HCT116 (cell line): ENCODE data around the gene FMN1. TPM values are rescaled to one million over a fixed set of nuclear protein-coding genes. Genes with fewer than 3 reads are reported as not detected.

Experiments used
- ATAC-seq: fragments of 200-7000 bp; cut with Tn5 transposase; 2 replicates; pipeline ENCODE4 v1.9.1; 2020; ENCODE audit warnings: mild to moderate bottlenecking, moderate library complexity
- BruUV-seq: library from RNA; stranded (reverse); fragments of 400-500 nt; replicated peaks from 2 replicates; lab custom pipeline; 2021; lab: Mats Ljungman, UMichigan
- CTCF ChIA-PET: fragments of 300-600 bp; sonication (Branson Sonifier 250); formaldehyde crosslinking; loops from one replicate; lab custom pipeline; 2021; ENCODE audit warnings: antibody characterized with exemption; lab: Charles Lee
- POLR2A ChIA-PET: fragments of 300-600, 350-600 bp; sonication (Branson Sonifier 250); formaldehyde crosslinking; loops from one replicate; lab custom pipeline; 2021; ENCODE audit warnings: antibody characterized with exemption; lab: Charles Lee
- RAD21 ChIA-PET, 2 experiments: fragments of 300-600 bp; sonication (Branson Sonifier 250); formaldehyde crosslinking; loops; one replicate each; lab custom pipeline; 2023; ENCODE audit warnings: low total read pairs in 2 of 2; ENCODE audit not compliant: uncharacterized antibody in 2 of 2, unreplicated experiment in 2 of 2, low non-redundant PET in 1 of 2; lab: Charles Lee
- DNase-seq: peaks from one replicate; pipeline ENCODE4 v3.0.0-alpha.2; 2010; ENCODE audit warnings: low read depth, low spot score
- H2AFZ ChIP-seq: fragments of 200-600 bp; shearing (Covaris generic), sonication (generic); 2 replicates; pipeline ENCODE4 v1.6.1; 2017; ENCODE audit warnings: low read depth, mixed run types, mixed read lengths, antibody characterized with exemption, low read length; ENCODE audit not compliant: poor library complexity, severe bottlenecking
- H3K27ac ChIP-seq: 2 replicates; pipeline ENCODE4 v1.5.1; 2012; ENCODE audit warnings: low read depth, low read length
- H3K27me3 ChIP-seq: fragments of 200-600 bp; sonication (generic); 2 replicates; pipeline ENCODE4 v1.6.1; 2016; ENCODE audit warnings: mixed run types, low read length, mixed read lengths; ENCODE audit not compliant: insufficient read depth
- H3K36me3 ChIP-seq, 2 experiments: fragments of 200-500 bp in 1 of 2; fragments of 200-600 bp in 1 of 2; sonication (Bioruptor generic) in 1 of 2; sonication (generic) in 1 of 2; 2 replicates each; pipeline versions ENCODE4 v1.5.1 to v1.6.1; 2014 to 2016; ENCODE audit warnings: low read length in 2 of 2, inconsistent platforms in 1 of 2, mixed read lengths in 1 of 2, mixed run types in 1 of 2; ENCODE audit not compliant: insufficient read depth in 2 of 2, control insufficient read depth in 1 of 2
- H3K4me1 ChIP-seq, 2 experiments: fragments of 200-600 bp in 1 of 2; sonication (generic) in 1 of 2; 2 replicates each; pipeline versions ENCODE4 v1.5.1 to v1.6.1; 2012 to 2017; ENCODE audit warnings: low read length in 2 of 2, inconsistent platforms in 1 of 2, mild to moderate bottlenecking in 1 of 2, mixed read lengths in 1 of 2, mixed run types in 1 of 2, moderate library complexity in 1 of 2; ENCODE audit not compliant: insufficient read depth in 2 of 2, control insufficient read depth in 1 of 2
- H3K4me2 ChIP-seq: fragments of 200-600 bp; sonication (generic); 2 replicates; pipeline ENCODE4 v1.6.1; 2017; ENCODE audit warnings: mixed run types, low read length, mixed read lengths
- H3K4me3 ChIP-seq, 2 experiments: fragments of 200-600 bp in 1 of 2; sonication (generic) in 1 of 2; replicated peaks in 1 of 2; 2 replicates each; pipeline ENCODE4 v1.5.1; 2011 to 2016; ENCODE audit warnings: low read length in 2 of 2, control low read depth in 1 of 2, low read depth in 1 of 2, mild to moderate bottlenecking in 1 of 2, mixed read lengths in 1 of 2, mixed run types in 1 of 2
- H3K79me2 ChIP-seq: fragments of 200-600 bp; sonication (generic); 2 replicates; pipeline ENCODE4 v1.6.1; 2017; ENCODE audit warnings: mild to moderate bottlenecking, mixed run types, low read length, moderate library complexity, mixed read lengths; ENCODE audit not compliant: insufficient read depth
- H3K9ac ChIP-seq: fragments of 200-600 bp; sonication (generic); 2 replicates; pipeline ENCODE4 v1.6.1; 2016; ENCODE audit warnings: low read length, mixed read lengths
- H3K9me2 ChIP-seq: fragments of 200-600 bp; sonication (generic), shearing (Covaris generic); 2 replicates; pipeline ENCODE4 v1.6.1; 2017; ENCODE audit warnings: mixed run types, mild to moderate bottlenecking, moderate library complexity; ENCODE audit not compliant: insufficient read depth
- H3K9me3 ChIP-seq, 2 experiments: fragments of 200-500 bp in 1 of 2; fragments of 200-600 bp in 1 of 2; sonication (Bioruptor generic) in 1 of 2; sonication (generic) in 1 of 2; 2 replicates each; pipeline ENCODE4 v1.6.1; 2014 to 2017; ENCODE audit warnings: low read length in 2 of 2, mixed read lengths in 2 of 2, inconsistent platforms in 1 of 2, low read depth in 1 of 2, mild to moderate bottlenecking in 1 of 2, mixed run types in 1 of 2, moderate library complexity in 1 of 2; ENCODE audit not compliant: control insufficient read depth in 1 of 2, insufficient read depth in 1 of 2
- H4K20me1 ChIP-seq: fragments of 200-600 bp; sonication (generic), shearing (Covaris generic); 2 replicates; pipeline ENCODE4 v1.6.1; 2017; ENCODE audit warnings: mixed run types, mild to moderate bottlenecking, moderate library complexity; ENCODE audit not compliant: insufficient read depth
- ATF3 ChIP-seq: IDR thresholded peaks from 2 replicates; pipeline ENCODE4 v1.6.1; 2012
- CBX3 ChIP-seq: IDR thresholded peaks from 2 replicates; pipeline ENCODE4 v1.6.1; 2012; ENCODE audit warnings: low read depth
- ELF1 ChIP-seq: IDR thresholded peaks from 2 replicates; pipeline ENCODE4 v1.6.1; 2012; ENCODE audit warnings: low read depth, borderline replicate concordance
- REST ChIP-seq: IDR thresholded peaks from 2 replicates; pipeline ENCODE4 v1.6.1; 2012; ENCODE audit warnings: low read depth
- SP1 ChIP-seq: IDR thresholded peaks from 2 replicates; pipeline ENCODE4 v1.6.1; 2012; ENCODE audit warnings: low read depth
- TCF7L2 ChIP-seq: IDR thresholded peaks from 2 replicates; pipeline ENCODE4 v1.7.0; 2011; ENCODE audit warnings: borderline replicate concordance, inconsistent platforms; ENCODE audit not compliant: insufficient read depth, insufficient read length; ENCODE audit errors: extremely low read depth
- ZBTB33 ChIP-seq: IDR thresholded peaks from 2 replicates; pipeline ENCODE4 v1.6.1; 2011; ENCODE audit warnings: mild to moderate bottlenecking, low read length, moderate library complexity; ENCODE audit not compliant: insufficient replicate concordance; ENCODE audit errors: extremely low read depth
- ZFX ChIP-seq: fragments of 450-650 bp; IDR thresholded peaks from 2 replicates; pipeline ENCODE4 v1.6.1; 2017
- ZNF274 ChIP-seq: fragments of 200-500 bp; sonication (Bioruptor generic); IDR thresholded peaks from 2 replicates; pipeline ENCODE4 v1.6.1; 2014; ENCODE audit warnings: mild to moderate bottlenecking, low read depth, low read length, inconsistent platforms
- intact Hi-C: fragments of 100-400 bp; cut with micrococcal nuclease; formaldehyde crosslinking; loops from 2 replicates; pipeline ENCODE4 v1.10.0; 2022
- total RNA-seq: library from RNA; stranded (reverse); gene quantifications from one replicate; pipeline ENCODE4 v1.2.1, GENCODE V29; 2021; ENCODE audit not compliant: unreplicated experiment
- TF ChIP-seq, protein P1 (sequence below), 3 experiments: fragments of 200-600 bp in 1 of 3; sonication (generic) in 1 of 3; IDR thresholded peaks in 2 of 3; conservative IDR thresholded peaks in 1 of 3; 2 replicates each; pipeline ENCODE4 v1.5.1; 2012 to 2017; ENCODE audit warnings: low read depth in 2 of 3, low read length in 2 of 3, antibody characterized with exemption in 1 of 3, borderline replicate concordance in 1 of 3, control low read depth in 1 of 3, mild to moderate bottlenecking in 1 of 3, mixed read lengths in 1 of 3, mixed run types in 1 of 3, moderate library complexity in 1 of 3; ENCODE audit not compliant: insufficient read depth in 1 of 3

Gene FMN1
- total RNA-seq, 1 experiment from 2014 or later: 0.39 TPM

DNA sequence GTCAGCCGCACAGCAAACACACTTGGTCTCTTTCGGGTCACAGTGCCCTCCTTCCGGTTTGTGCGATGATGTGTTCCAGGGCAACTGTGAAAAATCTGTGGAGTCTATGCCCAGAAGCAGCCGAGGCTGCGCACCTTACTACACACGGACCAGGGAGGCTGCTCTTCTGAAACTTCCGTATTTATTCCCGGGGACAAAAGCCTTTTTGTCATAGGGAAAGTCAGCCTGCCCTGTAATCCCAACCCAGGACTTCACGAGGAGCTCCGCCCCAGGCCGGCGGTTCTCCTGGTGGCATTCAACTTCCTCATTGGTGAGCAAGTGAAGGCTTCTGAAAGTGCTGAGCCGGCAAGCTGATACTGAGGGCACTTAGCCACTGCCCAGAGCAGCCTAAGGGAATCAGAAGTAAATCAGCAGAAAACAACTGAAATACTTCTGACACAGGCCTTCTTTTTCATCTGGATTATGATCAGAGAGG, 126.5 kb downstream of the FMN1 start:
- CTCF ChIA-PET: interaction anchor here (0.6 kb wide), 1 partner anchor 18 kb away, joined by 3 read pairs; no protein-coding TSS in a partner anchor
- intact Hi-C loops: no loop called here
- H3K36me3 ChIP-seq: no peaks in the 10 kb centered on the region
- POLR2A ChIA-PET: no interaction called here
- DNase-seq: no peak
- RAD21 ChIA-PET: no interaction called here
- no peak for ATAC-seq
- no peaks in the 10 kb centered on the region for H3K9me3 ChIP-seq
- BruUV-seq: no TSS peak
- no peak overlapping the region for H3K4me3 ChIP-seq
- no peak overlapping the region for H3K9ac ChIP-seq
- H3K4me1 ChIP-seq: peaks cover 9 to 18% of the 10 kb centered on the region in 2 experiments; a peak in 3 of 4 replicates
- H3K27ac ChIP-seq: no peak overlapping the region
- no peak for TF ChIP-seq ELF1
- no peak for TF ChIP-seq ZNF274
- no peak for TF ChIP-seq REST
- no peak for TF ChIP-seq ZBTB33
- no peak for TF ChIP-seq CBX3
- TF ChIP-seq, protein P1, sequence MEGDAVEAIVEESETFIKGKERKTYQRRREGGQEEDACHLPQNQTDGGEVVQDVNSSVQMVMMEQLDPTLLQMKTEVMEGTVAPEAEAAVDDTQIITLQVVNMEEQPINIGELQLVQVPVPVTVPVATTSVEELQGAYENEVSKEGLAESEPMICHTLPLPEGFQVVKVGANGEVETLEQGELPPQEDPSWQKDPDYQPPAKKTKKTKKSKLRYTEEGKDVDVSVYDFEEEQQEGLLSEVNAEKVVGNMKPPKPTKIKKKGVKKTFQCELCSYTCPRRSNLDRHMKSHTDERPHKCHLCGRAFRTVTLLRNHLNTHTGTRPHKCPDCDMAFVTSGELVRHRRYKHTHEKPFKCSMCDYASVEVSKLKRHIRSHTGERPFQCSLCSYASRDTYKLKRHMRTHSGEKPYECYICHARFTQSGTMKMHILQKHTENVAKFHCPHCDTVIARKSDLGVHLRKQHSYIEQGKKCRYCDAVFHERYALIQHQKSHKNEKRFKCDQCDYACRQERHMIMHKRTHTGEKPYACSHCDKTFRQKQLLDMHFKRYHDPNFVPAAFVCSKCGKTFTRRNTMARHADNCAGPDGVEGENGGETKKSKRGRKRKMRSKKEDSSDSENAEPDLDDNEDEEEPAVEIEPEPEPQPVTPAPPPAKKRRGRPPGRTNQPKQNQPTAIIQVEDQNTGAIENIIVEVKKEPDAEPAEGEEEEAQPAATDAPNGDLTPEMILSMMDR (IDR thresholded peaks at IDR 0.05 in 2 of 3, conservative IDR thresholded peaks at IDR 0.05 in 1 of 3; ENCODE audit: borderline replicate concordance in 1 of 3, insufficient read depth in 1 of 3, low read depth in 2 of 3, low read length in 2 of 3): no peak
- no peak for TF ChIP-seq ATF3
- TF ChIP-seq TCF7L2: no peak
- no peak for TF ChIP-seq ZFX
- no peak for TF ChIP-seq SP1
- H3K79me2 ChIP-seq: no peaks in the 10 kb centered on the region
- no peak overlapping the region for H2AFZ ChIP-seq
- H3K27me3 ChIP-seq: no peaks in the 10 kb centered on the region
- H3K4me2 ChIP-seq: 0 out of 2 replicates have a peak overlapping the region, but pooled peaks have one; percentile 8
- no peaks in the 10 kb centered on the region for H3K9me2 ChIP-seq
- no peaks in the 10 kb centered on the region for H4K20me1 ChIP-seq
